DLD1 (cell line): Measurements from ENCODE around the gene CALHM3.

Experiments
- in situ Hi-C: cut with HindIII; loops from 2 replicates; pipeline ENCODE4 v1.10.0; 2017; ENCODE audit warnings: low sequenced_read_pairs

Gene CALHM3

DNA sequence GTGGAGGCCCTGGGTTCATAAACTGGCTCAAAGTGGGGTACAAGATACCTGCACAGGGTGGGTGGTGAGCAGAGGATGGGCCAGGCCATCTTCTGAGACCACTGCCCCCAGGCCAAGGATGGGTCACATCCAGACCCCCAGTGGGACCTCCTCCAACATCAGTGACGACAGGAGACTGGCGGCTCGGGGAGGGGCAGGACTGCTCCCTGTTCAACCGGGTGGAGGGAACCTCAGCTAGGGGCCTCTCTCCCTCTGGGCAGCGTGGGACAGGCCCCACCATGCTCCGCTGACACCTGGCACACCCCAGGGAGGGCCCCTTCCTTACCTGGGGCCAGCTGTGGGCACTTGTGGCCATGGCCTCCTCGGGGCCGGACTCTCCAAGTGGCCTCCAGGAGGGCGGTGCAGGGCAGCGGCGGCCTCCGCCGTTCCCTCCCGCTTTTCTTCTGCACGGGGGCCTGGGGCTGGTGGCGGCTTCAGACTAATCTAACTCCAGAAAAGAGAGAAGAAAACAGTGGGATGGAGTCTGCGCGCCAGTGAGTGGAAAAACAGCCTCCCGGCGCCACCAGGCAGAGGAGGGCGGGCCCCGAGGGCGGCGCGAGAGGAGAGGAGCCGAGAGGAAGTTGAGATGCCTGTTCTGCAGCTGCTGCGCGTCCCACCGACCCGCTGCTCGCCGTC is 27.1 kb downstream of the CALHM3 start, which contains the start of gene CALHM2:
CALHM2 (minus strand) TSS at position 540 of the 675 bp plus-strand sequence. CDS start 2,429 bp downstream, outside the sequence.
- in situ Hi-C loops = loop anchor here (5.0 kb wide), 1 partner anchor 40 kb away; the partner anchor contains the start of gene NEURL1

DNA sequence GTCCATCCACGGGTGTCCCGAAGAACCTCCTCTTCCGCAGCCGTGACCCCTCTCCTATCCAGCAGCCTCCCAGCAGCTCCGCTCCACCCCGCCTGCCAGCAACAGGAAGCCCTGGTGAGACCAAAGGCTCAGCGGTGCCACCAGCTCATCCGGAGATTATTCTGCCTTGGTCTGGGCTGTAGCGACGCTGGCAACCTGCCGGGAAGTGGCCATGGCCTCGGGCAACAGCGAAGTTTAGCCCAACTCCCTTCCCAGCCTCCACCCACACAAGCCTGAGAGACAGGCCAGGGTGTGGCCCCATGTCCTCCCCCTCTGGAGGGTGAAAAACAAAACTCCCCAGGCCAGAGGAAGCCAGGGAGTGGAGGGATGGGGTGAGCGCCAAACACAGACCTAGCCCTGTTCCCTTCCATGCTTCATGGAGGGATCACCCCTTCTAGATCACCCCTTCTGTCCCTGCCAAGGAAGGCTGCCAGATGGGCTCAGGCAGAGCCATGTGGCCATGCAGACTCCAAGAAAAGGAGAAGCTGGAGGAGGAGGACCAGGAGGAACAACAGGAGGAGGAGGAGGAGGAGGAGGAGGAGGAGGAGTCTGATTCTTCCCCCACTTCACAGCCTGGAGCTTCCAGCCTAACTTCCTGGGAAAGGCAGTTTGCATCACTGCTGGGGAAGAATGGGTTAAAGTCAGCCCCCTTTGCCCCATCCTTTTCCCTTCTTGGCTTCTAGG is 27.8 kb downstream of the CALHM3 start:
- in situ Hi-C loops = loop anchor here (5.0 kb wide), 1 partner anchor 41 kb away; the partner anchor contains the start of gene NEURL1

DNA sequence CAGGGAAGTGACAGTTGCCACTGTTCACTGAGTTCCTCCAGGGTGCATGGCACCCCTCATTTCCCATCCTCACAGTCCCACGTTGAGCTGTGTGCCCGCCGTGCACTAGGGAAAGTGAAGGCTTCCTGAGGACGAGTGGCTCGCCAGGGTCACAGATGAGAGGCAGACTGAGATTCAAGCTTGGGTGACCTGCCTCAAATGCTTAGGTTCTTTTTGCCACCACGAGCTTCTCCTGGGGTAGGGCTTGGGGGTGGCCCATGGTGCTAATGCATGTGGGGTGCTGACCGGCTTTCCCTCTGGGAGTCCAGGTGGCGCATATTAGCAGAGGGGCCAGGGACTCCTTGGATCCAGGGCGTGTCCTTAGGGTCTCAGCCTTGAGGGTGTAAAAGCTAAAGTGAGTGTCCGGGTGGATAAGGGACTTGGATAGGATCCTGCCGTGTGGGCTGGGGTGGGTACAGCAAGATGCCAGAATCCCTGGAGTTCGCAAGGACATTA is 28.8 kb downstream of the CALHM3 start:
- in situ Hi-C loops = loop anchor here (5.0 kb wide), 1 partner anchor 42 kb away; the partner anchor contains the start of gene NEURL1

DNA sequence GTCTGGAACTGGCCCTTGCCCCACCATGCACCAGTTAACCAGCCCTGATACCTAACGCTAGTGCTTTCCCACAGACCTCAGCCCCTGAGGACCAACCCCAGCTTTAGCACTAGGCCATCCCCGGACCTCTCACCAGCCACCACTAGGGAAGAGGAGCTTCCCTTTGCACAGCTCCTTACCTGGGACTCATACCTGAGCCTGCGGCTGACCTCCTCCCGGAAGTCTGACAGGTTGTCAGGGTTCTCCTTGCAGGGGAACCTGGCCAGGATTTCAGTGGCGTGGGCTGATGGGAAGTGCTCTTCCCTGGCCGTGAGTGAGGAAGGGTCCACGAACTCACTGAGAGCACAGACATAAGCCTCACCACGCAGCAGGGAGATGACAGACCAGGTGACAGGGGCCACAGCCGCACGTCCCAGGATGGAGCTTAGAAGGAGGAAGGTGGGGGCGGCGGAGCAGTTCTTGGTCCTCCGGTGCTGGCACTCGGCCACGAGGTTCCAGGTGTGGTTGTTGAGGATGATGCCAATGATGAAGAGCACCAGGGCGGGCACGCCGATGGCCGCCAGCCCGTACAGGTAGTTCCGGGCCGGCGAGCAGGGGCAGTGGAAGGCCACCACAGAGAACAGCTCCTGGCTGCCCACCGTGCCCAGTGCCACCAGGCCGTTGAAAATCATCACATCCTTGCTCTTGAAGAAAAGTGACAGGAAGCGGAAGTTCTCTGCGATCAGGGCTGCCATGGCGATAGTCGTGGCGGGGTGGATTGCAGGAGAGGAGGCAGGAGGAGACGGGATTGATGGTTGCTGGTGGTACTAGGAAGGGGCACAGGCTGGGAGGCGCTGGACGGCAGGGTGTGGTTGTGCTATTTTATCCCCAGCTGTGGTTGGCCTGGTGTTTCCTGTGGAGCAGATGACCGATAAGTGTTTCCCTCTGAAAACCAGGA is 29.6 kb downstream of the CALHM3 start:
- in situ Hi-C loops = loop anchor here (5.0 kb wide), 1 partner anchor 43 kb away; the partner anchor contains the start of gene NEURL1

DNA sequence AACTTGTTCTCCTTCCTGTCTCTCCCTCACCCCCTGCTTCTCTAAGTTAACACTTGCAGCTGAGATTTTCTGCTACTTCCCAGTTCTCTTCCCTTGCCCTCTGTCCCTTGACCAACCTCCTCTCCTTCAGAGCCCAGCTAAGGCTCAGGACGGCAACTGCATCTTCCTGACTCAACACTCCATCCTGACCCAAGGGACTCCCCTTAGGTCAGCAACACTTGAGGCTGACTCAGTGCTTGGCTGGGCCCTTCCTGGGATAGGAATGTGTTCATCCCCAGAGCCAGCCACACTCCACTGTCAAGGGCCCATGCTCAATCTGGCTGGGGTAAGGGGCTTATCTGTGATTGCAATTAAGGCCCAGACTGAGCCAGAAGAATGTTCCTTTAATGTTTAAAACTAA is 30.3 kb downstream of the CALHM3 start:
- in situ Hi-C loops = no loop called here

DNA sequence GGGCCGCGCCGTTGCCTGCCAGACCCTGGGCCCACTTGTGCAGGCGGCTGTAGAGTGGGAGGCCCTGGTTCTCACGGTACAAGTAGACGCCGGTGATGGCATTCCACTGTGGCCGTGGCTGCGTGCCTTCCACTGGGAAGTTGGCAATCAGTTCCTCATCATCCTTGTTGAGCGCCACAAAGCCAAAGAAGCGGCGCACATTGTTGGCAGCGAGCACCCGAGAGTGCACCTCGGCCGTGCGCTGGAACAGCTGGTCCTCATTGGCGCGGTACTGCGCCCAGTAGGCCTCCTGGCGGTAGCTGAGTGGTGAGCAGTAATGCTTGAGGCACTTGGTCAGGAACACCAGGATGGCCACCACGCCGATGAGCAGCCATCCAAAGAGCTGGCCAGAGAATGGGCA is 31.9 kb downstream of the CALHM3 start:
- in situ Hi-C loops = no loop called here

DNA sequence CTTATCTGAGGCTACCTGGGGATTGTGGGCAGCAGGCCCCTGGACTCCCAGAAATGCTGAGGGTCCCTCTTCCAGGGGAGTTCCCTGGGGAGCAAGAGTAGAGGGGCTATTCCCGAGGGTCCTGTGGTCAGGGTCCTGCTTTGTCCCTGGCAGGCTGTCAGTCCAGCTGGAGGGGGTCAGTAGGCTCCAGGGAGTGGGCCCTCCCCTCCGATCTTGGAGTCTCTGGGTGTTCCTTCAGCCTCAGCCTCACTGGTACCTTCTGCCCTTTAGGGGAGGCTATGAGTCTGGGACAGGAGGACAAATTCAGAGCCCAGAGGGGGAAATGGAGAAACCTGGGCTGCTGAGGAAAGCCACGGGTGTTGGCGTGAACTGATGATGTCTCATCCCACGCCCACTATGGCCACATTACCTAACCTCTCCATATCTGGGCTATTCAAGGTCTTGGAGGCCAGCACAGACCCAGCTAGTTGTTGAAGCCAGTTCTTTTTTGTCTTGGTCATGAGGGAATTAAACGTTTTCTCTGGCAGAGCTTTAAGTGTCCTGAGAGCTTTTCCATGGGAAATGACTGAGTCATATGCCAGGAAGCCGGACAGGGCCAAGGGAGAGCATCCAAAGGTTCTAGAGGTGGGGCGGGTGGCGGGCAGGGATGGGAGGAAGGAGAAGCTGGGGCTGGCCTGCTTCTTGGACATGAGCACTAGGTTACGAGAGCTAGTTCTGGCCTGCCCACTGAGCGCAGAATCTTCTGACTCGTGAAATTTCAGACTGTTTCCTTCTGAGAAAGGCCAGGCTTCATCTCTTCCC is 33.1 kb downstream of the CALHM3 start:
- in situ Hi-C loops = no loop called here

DNA sequence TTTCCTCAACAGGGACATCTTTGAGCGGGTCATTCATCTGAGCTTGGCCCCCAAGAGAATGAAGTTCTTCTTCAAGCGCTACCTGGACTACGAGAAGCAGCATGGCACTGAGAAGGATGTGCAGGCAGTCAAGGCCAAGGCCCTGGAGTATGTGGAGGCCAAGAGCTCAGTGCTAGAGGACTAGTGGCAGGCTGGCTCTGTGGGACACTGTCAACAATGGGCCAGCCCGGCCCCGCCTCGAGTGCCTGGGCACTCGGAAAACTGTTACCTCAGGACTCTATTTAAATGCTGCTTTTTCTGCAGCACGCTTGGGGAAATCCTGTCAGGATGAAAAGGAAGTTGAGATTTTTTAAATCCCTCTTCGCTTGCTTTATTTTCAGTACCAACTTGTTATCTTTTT is 33.7 kb downstream of the CALHM3 start:
- in situ Hi-C loops = no loop called here

DNA sequence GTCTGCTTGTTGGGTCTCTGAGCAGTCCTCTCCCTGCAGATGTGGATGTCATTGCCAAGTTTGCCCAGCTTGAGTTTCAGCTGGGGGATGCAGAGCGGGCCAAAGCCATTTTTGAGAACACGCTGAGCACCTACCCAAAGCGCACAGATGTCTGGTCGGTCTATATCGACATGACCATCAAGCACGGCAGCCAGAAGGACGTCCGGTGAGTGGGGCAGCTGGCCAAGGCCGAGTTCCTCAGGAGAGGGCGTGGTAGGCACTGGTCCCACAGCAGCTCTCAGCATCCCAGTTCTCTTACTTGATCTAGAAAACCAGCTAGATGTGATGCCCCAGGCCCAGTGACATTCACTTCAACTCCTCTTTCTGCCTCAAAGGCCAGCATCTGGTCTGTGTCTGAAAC is 34.6 kb downstream of the CALHM3 start:
- in situ Hi-C loops = no loop called here

DNA sequence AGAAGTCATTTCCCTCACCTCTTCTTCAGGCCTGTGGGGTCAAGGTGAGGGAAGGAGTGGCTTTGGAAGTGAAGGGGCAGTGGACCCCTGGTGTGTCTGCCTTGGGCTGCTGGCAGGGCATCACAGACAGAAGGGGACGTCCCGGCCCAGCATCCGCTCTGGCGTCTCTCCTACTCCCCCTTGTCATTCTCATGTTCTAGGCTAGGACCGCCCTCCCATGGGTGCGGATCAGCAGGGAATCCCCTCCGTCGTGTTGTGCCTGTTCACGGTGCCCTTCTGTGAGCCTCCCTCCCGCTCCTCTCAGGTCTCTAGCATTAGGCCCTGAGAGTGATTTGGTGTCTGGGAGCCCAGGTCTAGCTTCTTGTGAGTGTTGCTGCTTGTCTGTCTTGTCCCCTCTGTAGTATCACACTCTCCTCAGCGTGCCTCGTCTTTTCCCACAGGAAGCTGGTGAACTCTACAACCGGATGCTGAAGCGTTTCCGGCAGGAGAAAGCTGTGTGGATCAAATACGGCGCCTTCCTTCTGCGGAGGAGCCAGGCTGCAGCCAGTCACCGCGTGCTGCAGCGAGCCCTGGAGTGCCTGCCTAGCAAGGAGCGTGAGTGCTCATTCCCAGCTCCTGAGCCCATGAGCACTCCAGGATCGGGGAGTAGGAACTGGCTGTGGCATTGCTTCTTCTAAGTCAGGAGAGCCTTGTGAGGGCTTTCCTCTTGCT is 35.4 kb downstream of the CALHM3 start:
- in situ Hi-C loops = no loop called here

DNA sequence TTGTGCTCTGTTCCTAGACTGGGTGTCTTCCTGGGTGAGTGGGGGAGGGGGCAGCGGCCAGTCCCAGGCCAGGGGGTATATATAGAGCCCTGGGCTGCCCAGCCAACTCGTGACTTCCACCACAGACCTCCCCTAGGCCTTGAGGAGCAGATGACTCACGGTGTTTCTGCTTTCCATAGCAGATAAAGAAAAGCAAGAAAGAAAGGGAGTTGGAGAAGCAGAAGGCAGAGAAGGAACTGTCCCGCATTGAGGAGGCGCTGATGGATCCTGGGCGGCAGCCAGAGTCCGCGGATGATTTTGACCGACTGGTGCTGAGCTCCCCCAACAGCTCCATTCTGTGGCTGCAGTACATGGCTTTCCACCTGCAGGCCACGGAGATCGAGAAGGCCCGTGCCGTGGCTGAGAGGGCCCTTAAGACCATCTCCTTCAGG is 37.0 kb downstream of the CALHM3 start:
- in situ Hi-C loops = no loop called here

DNA sequence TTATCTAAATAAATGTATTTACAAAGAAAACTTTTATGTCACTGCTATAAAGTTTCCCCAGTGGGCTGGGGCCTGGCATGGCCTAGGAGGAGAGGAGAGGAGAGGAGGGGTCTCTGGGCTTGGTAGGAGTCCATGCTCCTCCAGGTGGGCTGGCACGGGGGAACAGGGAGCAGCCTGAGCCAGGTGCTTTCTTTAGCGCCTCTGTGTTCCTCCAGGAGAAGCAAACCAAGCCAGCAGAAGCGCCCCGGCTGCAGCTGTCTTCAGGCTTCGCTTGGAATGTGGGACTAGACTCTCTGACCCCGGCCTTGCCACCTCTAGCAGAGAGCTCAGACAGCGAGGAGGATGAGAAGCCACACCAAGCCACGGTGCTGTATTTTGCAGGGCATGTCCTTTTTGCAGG is 37.4 kb downstream of the CALHM3 start:
- in situ Hi-C loops = no loop called here

DNA sequence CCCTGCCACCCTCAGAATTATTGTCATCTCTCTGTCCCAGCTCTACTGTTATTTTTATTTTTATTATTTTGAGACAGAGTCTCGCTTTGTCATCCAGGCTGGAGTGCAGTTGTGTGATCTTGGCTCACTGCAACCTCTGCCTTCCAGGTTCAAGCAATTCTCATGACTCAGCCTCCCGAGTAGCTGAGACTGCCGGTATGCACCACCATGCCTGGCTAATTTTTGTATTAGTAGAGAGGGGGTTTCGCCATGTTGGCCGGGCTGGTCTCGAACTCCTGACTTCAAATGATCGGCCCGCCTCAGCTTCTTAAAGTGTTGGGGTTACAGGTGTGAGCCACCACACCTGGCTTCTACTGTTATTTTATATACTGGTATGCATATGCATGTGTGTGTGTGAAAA is 37.8 kb downstream of the CALHM3 start:
- in situ Hi-C loops = no loop called here

DNA sequence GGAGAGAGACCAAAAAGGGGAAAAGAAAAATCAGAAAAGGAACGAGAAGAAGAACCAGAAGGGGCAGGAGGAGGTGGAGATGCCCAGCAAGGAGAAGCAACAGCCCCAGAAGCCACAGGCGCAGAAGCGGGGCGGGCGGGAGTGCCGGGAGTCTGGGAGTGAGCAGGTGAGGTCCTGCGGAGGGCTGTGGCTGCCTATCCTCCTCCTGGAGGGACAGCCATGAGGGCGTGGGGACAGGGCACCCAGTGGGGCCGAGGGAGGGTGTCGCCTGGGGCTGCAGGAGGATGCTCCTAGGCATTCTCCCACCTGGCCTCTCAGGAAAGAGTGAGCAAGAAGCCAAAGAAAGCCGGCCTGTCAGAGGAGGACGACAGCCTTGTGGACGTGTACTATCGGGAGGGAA is 38.6 kb downstream of the CALHM3 start:
- in situ Hi-C loops = no loop called here

DNA sequence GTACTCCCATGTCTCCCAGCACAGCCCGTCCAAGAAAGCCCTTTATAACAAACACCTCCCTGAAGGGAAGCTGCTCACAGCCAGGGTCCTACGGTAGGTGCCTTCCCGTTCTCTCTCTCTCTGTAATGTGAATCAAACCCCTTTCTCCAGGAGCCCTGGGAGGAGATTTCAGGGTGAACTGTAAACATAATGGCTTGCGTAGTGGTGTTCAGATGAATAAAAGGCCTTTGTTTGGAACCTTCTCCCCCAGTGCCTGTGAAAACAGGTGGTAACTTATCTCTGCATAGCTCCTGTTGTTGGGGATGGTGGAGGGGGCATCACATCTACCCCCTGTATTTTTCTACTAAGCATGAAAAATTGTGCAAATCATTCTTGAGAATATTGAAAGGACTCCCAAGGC is 39.3 kb downstream of the CALHM3 start:
- in situ Hi-C loops = no loop called here

DNA sequence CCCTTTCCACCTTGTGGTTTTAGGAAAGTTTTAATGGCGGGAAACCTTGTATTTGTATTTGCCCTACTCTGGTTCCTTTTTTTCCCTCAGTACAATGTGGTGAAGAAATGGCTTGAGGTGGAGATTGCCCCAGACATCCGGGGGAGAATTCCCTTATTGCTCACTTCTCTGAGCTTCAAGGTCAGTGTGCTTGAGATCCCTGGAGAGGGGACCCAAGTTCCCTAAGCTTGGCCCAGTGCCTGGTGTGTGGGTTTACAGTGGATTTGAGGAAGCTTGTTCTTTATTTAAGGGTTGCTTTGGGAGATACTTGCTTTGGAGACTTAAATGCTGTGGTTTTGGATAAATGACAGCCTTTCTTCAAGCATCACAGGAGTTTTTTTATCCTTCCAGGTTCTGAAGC is 45.2 kb downstream of the CALHM3 start:
- in situ Hi-C loops = no loop called here

DNA sequence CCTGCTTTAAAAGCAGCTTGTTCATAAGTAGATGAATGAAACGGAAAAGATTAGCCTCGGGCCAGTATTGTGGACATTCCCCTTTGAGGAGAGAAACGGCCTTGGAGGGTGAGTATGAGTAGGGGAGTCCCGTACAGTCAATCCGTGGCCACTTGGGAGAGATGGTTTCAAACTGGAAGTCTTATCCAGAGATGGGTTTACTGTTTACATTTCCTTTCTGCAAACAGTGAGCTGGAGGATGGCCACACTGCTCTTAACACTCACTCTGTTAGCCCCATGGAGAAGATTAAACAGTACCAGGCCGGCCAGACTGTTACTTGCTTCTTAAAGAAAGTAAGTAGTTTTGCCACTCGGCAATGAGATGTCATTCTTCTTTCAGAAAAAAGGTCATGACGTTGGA is 47.1 kb downstream of the CALHM3 start:
- in situ Hi-C loops = no loop called here

DNA sequence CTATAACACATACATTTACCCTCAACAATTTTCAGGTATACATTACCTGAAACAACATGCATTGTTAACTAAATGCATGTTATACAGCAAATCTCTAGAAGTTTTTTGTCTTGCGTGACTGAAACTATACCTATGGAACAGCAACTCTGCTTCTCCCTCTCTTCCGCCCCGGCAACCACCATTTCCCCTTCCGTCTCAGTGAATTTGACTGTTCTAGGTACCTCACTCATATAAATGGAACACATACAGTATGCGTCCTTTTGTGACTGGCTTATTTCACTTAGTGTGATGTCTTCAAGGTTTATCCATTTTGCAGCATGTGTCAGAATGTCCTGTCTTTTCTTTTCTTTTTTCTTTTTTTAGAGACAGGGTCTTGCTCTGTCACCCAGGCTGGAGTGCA is 49.4 kb downstream of the CALHM3 start:
- in situ Hi-C loops = no loop called here

DNA sequence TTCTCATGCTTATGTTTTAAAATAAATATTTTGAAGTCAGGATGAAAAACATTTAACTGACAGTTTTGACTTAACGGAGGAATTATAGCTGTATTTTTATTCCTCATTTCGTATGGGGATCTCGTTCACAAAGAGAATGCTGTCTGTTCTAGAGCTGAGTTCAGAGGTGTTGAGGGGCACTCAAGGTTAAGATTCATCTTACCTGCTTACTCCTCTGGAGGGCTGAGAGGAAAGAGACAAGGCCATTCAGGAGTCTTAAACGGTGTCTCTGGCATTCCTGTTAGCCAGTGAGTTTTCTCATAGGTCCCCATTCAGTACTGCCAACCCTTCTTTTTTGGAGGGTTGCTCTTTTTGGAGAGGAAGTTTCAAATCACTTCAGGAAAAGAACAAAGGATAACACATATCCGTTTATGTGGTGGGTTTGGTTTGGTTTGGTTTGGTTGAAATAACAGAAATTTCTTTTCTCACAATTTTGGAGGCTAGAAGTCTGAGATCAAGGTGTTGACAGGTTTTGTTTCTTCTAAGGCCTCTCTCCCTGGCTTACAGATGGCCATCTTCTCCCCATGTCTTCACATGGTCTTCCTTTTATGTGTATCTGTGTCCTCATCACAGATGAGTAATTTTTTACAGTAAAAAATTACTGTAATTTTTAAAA is 49.9 kb downstream of the CALHM3 start:
- in situ Hi-C loops = no loop called here
